ENCODE data around the gene TCERG1L. TPM values are rescaled to one million over a fixed set of nuclear protein-coding genes. Genes with fewer than 3 reads are reported as not detected.

TCERG1L gene
- total RNA-seq, 1 donor from 2014 or later: 0.46 TPM

DNA sequence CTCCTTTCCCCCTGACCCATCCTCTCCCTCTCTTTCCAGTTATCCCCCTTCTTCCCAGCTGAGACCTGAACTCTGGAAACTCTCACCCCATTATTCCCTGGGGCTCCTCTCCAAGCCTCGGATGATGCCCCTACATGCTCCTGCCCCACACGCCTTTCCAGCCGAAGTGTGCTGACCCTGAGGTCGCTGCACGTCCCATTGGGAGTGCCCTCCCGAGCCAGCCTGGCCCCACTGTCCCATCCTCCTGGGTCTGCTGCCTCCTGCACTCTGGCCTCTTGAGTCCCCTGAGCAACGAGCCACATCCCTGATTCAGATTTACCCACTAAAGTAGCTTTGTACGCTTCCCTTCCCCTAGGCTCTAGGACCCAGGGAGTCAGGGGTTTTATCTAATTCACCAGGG is 87.4 kb downstream of the TCERG1L start:
- H3K27me3 ChIP-seq (ENCODE audit: control insufficient read depth, insufficient read depth, low read length): no peaks in the 10 kb centered on the region
- H3K4me3 ChIP-seq (ENCODE audit: low read depth, low read length): no peak overlapping the region
- no peak for TF ChIP-seq CTCF (IDR thresholded peaks at IDR 0.05; ENCODE audit: insufficient read depth, low read length, poor library complexity, severe bottlenecking)
- no peak for DNase-seq (ENCODE audit: low read depth)
- H3K36me3 ChIP-seq (ENCODE audit: control insufficient read depth, insufficient read depth, low read length): no peaks in the 10 kb centered on the region

DNA sequence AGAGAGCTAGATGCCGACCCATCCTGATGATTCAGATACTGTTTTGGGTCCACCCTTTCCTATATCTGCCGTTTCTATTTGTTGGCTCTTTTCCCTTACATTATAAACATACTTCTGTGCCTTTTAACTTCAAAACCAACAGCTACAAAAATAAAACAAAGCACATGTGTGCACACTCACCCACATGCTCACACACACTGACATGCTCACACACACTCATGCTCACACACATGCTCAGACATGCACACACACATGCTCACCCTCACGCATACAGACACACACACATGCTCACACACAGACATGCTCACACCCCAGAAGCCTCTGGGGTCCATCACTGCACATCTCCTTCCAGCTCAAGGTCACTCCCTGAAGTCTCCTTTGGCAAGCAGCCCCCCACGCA is 88.1 kb downstream of the TCERG1L start:
- Histone ChIP-seq H3K27me3 (ENCODE audit: control insufficient read depth, insufficient read depth, low read length) (no peaks in the 10 kb centered on the region), H3K4me3 (ENCODE audit: low read depth, low read length) (no peak overlapping the region), H3K36me3 (ENCODE audit: control insufficient read depth, insufficient read depth, low read length) (no peaks in the 10 kb centered on the region)
- no peak for DNase-seq (ENCODE audit: low read depth)
- TF ChIP-seq CTCF (IDR thresholded peaks at IDR 0.05; ENCODE audit: insufficient read depth, low read length, poor library complexity, severe bottlenecking): no peak

DNA sequence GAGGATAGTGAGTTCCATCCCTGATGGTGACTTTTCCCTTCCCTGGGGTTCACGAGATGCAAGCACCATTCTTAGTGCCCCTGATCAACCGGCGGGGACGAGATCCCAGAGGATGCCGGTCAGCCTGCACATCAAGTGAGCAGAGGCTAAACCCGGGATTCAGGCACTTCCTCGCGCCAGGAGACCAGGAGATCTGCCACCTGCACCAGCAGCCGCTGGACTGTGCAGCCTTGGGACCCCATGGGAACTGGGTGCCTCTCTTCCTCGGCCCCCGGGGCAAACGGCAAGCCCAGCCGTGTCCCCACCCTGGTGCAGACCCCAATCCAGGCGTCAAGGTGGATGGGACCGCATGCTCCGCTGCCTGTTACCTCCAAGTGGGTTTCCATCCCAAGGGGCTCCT is 88.5 kb downstream of the TCERG1L start:
- DNase-seq (ENCODE audit: low read depth): no peak
- no peaks in the 10 kb centered on the region for H3K36me3 ChIP-seq (ENCODE audit: control insufficient read depth, insufficient read depth, low read length)
- no peak for TF ChIP-seq CTCF (IDR thresholded peaks at IDR 0.05; ENCODE audit: insufficient read depth, low read length, poor library complexity, severe bottlenecking)
- no peaks in the 10 kb centered on the region for H3K27me3 ChIP-seq (ENCODE audit: control insufficient read depth, insufficient read depth, low read length)
- H3K4me3 ChIP-seq (ENCODE audit: low read depth, low read length): no peak overlapping the region

- Histone ChIP-seq H3K27me3 (ENCODE audit: control insufficient read depth, insufficient read depth, low read length) (no peaks in the 10 kb centered on the region), H3K4me3 (ENCODE audit: low read depth, low read length) (no peak overlapping the region), H3K36me3 (ENCODE audit: control insufficient read depth, insufficient read depth, low read length) (no peaks in the 10 kb centered on the region)
- no peak for TF ChIP-seq CTCF (IDR thresholded peaks at IDR 0.05; ENCODE audit: insufficient read depth, low read length, poor library complexity, severe bottlenecking)
- DNase-seq (ENCODE audit: low read depth): no peak
Observed at GRCh38 chr10:131221632-131222277, 89.8 kb downstream of the TCERG1L start.

GRCh38 chr10:131220601-131221171 is 90.8 kb downstream of the TCERG1L start:
- no peak for DNase-seq (ENCODE audit: low read depth)
- Histone ChIP-seq H3K36me3 (ENCODE audit: control insufficient read depth, insufficient read depth, low read length) (no peaks in the 10 kb centered on the region), H3K27me3 (ENCODE audit: control insufficient read depth, insufficient read depth, low read length) (no peaks in the 10 kb centered on the region), H3K4me3 (ENCODE audit: low read depth, low read length) (no peak overlapping the region)
- TF ChIP-seq CTCF (IDR thresholded peaks at IDR 0.05; ENCODE audit: insufficient read depth, low read length, poor library complexity, severe bottlenecking): no peak

Data from kidney epithelial cell (primary cell).